22Rv1 (cell line): ENCODE measurements around the gene IFT122.
"Not testable (repeated sequence)": the region's sequence is repeated elsewhere in the genome, so short reads cannot be mapped to it uniquely, and the experiment has no call there.

Experiments used
- H3K27ac ChIP-seq: fragments of 450-650 bp; 2 replicates; pipeline ENCODE4 v1.5.1; 2017
- ZFX ChIP-seq: fragments of 450-650 bp; IDR thresholded peaks from 2 replicates; pipeline ENCODE4 v1.6.1; 2017; ENCODE audit warnings: antibody characterized with exemption, borderline replicate concordance
- TF ChIP-seq, protein P1 (sequence below): fragments of 450-650 bp; IDR thresholded peaks from 2 replicates; pipeline ENCODE4 v1.5.1; 2017; ENCODE audit warnings: mild to moderate bottlenecking

Gene IFT122

DNA sequence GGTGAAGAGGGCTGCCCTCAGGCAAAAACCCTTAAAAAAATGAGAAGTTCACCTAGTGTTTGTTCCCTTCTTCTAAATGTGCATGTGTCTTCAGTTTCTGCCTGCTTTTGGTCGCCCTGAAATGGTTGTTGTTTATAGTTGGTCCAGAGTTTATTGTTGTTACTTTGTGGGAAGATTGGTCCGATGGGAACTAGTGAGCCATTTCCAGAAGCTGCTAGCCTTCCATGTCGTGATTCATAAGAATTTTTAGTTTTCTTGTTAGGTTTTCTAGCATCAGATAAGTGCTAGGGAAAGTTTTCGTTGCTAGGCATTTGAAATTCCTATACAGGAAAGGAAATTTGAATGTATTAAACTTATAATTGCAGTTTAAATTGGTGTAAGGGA, 33.7 kb downstream of the IFT122 start:
- TF ChIP-seq, protein P1, sequence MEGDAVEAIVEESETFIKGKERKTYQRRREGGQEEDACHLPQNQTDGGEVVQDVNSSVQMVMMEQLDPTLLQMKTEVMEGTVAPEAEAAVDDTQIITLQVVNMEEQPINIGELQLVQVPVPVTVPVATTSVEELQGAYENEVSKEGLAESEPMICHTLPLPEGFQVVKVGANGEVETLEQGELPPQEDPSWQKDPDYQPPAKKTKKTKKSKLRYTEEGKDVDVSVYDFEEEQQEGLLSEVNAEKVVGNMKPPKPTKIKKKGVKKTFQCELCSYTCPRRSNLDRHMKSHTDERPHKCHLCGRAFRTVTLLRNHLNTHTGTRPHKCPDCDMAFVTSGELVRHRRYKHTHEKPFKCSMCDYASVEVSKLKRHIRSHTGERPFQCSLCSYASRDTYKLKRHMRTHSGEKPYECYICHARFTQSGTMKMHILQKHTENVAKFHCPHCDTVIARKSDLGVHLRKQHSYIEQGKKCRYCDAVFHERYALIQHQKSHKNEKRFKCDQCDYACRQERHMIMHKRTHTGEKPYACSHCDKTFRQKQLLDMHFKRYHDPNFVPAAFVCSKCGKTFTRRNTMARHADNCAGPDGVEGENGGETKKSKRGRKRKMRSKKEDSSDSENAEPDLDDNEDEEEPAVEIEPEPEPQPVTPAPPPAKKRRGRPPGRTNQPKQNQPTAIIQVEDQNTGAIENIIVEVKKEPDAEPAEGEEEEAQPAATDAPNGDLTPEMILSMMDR = no peak
- no peak for TF ChIP-seq ZFX

DNA sequence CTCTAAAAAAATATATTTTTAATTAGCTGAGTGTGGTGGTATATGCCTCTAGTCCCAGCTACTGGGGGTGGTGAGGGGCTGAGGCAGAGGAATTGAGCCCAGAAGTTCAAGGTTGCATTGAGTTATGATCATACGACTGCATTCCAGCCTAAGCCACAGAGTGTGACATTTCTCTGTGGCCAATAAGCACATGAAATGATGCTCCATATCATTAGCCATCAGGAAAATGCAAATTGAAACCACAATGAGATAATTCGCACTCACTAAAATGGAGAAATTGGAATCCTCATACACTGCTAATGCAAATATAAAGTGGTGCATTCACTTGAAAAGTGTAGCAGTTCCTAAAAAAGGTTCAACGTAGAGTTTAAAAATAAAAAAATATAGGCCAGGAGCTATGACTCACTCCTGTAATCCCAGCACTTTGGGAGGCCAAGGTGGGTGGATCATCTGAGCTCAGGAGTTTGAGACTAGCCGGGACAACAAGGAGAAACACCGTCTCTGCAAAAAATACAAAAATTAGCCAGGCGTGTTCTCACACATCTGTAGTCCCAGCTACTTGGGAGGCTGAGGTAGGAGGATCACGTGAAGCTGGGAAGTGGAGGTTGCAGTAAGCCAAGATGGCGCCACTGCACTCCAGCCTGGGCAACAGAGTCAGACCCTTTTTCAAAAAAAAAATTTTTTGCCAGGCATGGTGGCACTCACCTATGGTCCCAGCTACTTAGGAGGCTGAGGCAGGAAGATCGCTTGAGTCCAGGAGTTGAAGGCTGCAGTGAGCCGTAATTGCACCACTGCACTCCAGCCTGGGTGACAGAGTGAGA, 35.2 kb downstream of the IFT122 start:
- TF ChIP-seq, protein P1 = no peak
- no peak for TF ChIP-seq ZFX

More for the DNA sequence above, 33.7 kb downstream of the IFT122 start:
- H3K27ac ChIP-seq = no peak overlapping the region

DNA sequence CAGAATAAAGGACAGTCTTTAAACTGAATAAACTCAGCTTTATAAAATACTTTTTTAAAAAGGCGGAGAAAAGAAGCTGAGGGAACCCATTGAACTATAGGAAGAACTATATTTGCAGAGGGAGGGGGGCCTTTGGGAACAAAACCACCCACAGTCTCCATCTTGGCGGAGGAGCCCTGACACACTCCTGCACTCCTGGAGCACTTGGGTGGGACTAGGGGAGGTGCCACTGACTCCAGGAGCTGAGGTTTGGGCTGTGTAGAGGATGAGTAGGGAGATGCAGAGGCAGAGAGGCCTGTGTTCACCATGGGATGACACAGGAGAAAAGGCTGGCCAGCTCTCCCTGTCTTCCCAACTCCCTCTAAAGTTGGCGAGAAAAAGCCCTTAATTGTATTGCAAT, 35.8 kb downstream of the IFT122 start:
- no peak overlapping the region for H3K27ac ChIP-seq
- no peak for TF ChIP-seq ZFX
- TF ChIP-seq, protein P1 = no peak

More for the DNA sequence above, 35.2 kb downstream of the IFT122 start:
- no peak overlapping the region for H3K27ac ChIP-seq

DNA sequence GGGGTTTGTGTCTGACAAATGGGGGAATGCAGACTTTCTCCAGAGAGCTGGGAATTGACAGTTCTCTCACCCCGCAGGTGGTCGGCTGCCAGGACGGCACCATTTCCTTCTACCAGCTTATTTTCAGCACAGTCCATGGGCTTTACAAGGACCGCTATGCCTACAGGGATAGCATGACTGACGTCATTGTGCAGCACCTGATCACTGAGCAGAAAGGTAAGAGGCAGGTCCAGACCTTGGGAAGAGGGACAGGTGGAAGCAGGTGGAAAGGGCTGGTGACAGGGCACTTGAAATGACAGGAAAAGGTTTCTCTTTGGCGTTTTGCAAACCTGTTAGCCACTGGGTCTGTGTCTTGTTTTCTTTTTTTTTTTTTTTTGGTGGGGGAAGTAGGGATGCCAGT, 36.6 kb downstream of the IFT122 start:
- TF ChIP-seq, protein P1 = no peak
- TF ChIP-seq ZFX = no peak
- no peak overlapping the region for H3K27ac ChIP-seq

DNA sequence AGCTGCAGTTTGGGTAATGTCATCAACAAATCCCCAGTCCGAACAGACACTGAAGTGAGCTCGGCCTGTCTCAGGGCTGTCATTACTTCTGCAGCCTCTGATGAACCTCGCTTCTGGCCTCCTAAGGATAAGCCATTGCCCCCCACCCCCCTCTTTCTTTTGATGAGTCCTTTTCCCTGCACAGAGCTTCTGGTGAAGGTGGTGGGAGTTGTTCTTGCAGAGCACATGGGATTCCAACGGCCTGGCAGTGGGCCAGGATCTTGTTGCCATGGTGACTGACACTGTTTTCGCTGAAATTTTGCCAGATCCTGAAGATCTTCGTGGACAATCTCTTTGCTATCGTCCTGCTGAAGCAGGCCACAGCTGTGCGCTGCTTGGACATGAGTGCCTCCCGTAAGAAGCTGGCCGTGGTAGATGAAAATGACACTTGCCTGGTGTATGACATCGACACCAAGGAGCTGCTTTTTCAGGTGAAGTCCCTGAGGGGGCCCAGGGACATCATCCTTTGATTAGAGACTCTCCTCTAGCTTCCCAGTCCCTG, 41.3 kb downstream of the IFT122 start:
- not testable (repeated sequence) for H3K27ac ChIP-seq

DNA sequence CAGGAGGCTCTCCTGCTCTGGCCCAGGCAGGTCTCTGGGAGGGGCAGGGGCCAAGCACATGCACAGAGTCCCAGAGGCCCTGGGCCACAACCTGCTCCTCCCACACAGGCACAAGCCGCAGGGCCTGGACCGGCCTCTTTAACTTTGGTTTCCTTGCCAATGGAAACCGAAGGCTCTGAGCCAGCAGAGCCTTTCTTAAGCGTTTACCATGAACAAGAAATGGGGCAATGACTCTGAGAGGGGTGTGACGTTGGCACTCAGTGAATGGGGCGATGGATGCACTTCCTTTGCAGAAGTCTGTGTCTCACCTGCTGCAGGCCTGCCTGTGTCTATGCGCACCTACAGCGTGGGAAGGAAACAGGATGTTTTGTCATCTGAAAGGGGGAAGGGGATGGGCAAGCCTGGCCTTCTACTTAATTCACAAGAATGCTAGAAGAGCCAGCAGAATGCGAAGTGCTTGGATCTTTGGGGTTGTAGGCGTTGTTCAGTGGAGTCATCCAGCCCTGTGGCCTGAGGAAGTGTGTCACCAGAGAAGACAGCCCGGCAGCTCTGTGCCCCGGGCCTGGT, 41.8 kb downstream of the IFT122 start:
- H3K27ac ChIP-seq = no peak overlapping the region
- TF ChIP-seq, protein P1 = no peak
- no peak for TF ChIP-seq ZFX

DNA sequence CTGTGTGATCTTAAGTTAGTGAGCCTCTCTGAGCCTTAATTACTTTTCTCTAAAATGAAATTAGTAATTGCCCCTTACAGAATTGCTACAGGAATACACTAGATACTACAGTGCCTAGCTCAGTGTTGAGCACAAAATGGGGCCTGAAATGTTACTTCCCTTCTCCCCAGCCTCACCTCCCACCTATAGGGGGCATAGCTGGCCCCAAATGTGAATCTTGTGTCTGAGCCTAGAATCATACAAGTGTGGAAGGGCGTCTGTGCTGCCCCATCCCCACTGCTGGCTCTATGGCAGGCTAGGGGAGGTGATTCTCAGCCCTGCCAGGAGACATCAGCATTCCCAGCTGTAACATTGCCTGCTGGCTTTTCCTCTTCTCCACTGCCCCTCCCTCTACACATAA, 42.7 kb downstream of the IFT122 start:
- H3K27ac ChIP-seq = no peak overlapping the region
- TF ChIP-seq ZFX = no peak
- TF ChIP-seq, protein P1 = peak; percentile 10; the same call in 1 of the 2 replicates
